HG02852 (cell line): Measurements from ENCODE around the gene GATAD2B.

Source experiments
- ATAC-seq: cut with Tn5 transposase; IDR thresholded peaks from one replicate; pipeline ENCODE4 v1.9.1; 2021; ENCODE audit warnings: mild to moderate bottlenecking, moderate library complexity; ENCODE audit not compliant: unreplicated experiment

GATAD2B gene

GRCh38 chr1:153951801-153952200 is 29.0 kb upstream of the GATAD2B start:
- ATAC-seq = no peak

DNA sequence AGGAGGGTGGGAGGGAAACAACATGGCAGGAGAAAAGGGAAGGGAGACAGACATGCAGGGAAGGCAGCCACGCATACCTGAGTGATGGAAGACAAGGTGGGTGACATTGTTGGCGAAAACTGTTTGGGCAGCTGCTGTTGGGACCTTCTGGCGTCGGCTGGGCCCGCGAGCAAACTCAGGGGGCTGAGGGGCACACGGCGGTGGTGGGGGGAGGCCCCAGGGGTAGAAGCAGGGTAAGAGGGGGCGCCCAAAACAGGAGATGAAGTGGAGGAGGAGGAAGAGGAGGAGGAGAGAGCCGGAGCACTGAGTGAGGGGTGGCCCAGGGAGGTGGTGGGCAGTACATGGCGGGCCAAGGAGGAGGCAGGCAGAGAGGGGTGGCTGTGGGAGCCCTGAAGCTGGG is 28.4 kb upstream of the GATAD2B start:
- ATAC-seq = no peak

- peak; percentile 64 for ATAC-seq
These were observed 24.0 kb upstream of the GATAD2B start, which contains the start of gene DENND4B for GRCh38 chr1:153946622-153947241. TSS of gene DENND4B (minus strand) at chr1:153946718. CDS start at chr1:153944374, 2,344 bp downstream.

GRCh38 chr1:153945795-153946621 is 23.2 kb upstream of the GATAD2B start:
- ATAC-seq = peak; percentile 68

DNA sequence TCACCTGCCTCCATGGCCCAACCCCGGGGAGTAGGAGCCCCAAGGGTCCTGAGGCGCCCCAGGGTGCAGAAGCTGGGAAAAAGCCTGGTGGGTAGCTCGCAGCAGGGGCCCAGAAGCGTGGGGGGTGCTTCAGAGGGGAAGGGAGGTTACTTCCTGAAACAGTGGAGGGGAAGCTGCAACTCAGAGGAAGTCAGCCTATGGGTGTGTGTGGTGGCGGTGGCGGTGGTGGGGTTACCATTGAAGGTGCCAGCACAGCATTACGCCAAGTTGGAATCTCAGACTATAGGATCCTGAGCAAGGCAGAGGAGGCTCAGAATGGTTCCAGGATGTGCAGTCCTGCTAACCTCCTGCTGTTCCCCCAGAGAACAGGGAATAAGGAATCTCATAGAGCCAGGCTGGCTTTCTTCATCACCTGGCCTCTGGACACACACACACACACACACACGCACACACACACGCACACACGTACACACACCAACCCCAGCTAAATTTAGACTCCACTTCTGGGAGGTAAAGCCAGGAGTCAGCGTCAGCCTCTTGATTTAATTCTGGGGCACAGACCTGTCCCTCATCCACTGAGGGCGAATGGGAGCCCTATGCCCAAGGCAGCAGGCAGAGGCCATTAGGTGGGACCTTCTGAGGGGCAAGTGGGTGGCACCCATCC is 22.5 kb upstream of the GATAD2B start:
- peak; percentile 5 for ATAC-seq

DNA sequence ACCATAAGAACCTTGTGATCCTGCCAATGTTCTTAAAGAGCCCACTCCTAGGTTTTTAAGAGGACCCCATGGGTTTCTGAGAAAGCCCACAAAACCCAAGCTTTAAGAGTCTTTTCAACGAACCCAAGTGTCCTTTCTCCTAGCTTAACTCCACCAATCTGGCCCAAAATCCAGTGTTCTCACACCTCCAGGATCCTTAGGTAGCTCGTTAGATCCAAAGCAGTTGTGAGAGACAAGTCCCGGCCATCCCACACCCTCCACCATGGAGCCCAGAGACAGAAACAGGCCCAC is 22.0 kb upstream of the GATAD2B start:
- no peak for ATAC-seq

GRCh38 chr1:153944005-153944826 is 21.4 kb upstream of the GATAD2B start:
- no peak for ATAC-seq

DNA sequence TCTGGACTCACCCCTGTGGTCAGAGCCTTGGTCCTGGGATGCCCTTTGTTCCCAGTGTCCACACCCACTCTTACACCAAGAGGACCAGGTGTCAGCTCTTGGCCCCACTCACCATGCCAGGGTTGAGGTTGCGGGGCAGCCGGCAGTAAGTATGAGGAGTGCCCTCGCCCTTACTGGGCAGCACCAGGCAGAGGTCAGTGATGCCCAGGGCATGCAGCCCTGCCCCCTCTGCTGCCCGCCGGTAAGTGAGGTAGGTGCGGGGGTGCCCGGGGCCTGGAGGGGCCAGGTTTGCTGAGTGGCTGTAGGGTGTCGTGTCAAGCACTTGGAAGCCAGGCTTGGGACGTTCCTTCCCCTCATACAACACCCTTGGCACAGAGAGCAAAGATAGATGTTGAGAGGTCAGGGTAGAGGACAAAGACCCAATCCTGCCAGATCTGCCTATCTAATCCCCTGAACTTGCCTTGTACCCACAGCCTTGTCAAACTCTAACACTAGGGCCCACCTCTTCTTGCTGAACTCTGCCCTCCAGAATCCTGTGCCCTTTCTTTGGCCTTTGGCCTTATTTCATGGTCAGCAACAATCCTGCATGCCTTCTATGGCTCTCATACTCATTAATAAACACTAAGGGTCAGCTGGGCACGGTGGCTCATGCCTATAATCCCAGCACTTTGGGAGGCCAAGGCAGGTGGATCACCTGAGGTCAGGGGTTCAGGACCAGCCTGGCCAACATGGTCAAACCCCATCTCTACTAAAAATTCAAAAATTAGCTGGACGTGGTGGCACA is 20.2 kb upstream of the GATAD2B start:
- no peak for ATAC-seq

DNA sequence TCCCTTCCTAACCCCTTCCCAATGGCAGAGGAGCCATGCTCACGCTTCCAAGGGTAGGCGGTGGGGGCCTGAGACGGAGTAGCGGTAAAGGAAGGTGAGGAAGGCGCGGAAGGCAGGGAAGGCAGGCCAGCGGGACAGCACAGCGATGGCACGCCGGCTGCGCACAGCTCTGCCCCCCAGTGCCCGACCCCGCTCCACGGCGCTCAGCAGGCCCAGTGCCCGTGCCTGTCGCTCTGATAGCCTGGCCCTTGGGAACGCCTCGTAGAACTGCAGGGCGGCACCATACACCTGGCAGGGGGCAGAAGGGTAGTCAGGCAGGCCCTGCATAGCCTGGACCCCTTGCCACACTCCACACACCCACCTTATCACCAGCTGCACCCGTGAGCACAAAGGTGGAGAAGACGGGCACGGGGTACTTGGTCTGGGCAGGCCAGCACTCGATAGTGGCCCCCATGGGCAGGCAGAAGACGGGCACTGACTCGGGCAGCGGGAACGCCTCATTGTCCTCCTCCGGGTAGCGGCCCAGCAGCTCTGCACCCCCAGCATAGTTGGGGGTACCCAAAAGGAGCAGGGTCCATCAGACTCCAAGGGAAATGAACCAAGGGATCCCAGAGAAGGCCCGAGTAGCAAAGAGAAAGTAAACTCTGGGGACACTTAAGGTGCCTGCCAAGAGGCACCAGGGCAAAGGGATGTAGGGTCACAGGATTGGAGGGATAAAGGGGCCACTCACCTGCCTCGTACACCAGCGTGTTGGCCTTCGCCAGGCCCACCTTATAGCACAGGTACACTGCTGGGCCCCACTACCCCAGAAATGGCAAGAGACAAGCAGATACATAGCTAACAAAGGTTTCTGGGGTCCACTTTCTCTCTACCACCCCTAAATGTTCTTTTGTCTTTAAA is 19.3 kb upstream of the GATAD2B start:
- no peak for ATAC-seq

GRCh38 chr1:153940756-153941155 is 18.0 kb upstream of the GATAD2B start:
- no peak for ATAC-seq

- ATAC-seq = no peak
These were observed 16.7 kb upstream of the GATAD2B start for GRCh38 chr1:153939476-153939875.

DNA sequence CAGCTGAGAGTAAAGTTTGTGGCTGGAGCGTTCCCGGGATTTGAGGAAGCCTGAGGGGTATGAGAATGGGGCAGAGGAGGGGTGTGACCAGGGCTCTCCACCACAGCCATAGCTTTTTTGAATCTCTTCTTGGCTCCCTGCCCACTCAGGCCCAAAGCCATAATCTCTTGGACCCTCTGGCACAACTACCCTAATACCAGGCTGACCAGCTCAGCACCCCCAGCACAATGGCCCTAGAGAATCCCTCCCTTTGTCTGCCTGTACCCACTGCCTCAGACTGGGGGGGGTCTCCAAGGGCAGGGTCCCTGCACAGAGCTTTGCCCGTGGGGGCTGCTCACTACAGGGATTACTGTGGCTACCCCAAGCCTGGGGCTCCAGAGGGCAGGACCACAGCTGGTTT is 16.2 kb upstream of the GATAD2B start:
- no peak for ATAC-seq

GRCh38 chr1:153937331-153937730 is 14.6 kb upstream of the GATAD2B start:
- no peak for ATAC-seq

DNA sequence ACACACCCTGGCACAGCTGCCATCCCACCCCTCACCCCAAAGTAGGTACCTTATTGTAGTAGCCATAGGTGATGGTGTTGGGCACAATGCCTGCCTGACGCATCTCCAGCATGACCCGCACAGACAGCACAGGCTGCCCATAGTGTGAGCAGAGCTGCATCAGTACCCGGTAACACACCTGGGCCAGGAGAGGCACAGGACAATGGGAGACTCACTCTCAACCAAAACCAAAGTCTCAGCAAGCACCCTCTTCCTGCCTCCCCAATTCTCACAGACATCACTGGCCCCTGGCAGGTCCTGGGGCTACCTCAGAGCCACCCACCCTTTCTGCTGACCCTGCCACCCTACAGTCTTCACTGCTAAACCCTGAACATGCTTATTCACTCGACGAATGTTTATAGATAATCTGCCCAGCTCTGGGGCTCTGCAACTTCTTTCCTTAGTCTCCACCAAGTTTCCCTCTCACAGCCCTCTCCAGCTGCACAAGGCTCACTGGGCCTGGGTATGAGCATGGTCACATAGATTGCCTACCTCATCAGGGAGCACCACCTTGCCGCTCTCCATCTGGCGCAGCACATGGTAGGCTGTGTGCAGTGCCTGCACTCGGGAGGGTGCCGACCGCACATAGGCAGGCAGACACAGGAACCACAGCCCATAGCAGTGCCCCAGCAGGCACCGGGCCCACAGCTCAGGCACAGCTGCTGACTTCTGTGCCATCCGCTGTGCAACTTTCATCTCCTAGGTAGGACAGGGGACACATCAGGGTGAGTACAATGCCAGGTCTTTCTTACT is 13.4 kb upstream of the GATAD2B start:
- ATAC-seq = no peak

DNA sequence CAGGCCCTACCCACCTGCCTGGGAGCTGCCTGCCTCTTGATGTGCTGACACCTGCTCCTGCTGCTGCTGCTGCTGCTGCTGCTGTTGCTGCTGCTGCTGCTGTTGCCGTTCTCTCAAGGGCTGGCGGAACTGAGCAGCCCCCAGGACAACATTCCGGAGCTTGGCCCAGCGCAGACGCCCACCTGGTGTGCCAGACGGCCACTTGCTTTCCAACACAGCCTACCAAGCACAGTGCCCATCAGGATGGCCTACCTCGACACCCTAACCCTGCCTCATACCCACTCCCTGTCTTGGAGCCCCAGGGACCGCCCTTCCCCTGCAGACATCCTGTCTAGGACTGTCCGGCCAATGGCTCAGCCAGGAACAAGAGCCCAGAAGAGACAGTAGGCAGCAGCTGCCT is 12.0 kb upstream of the GATAD2B start:
- no peak for ATAC-seq

GRCh38 chr1:153933955-153934354 is 11.2 kb upstream of the GATAD2B start:
- no peak for ATAC-seq

DNA sequence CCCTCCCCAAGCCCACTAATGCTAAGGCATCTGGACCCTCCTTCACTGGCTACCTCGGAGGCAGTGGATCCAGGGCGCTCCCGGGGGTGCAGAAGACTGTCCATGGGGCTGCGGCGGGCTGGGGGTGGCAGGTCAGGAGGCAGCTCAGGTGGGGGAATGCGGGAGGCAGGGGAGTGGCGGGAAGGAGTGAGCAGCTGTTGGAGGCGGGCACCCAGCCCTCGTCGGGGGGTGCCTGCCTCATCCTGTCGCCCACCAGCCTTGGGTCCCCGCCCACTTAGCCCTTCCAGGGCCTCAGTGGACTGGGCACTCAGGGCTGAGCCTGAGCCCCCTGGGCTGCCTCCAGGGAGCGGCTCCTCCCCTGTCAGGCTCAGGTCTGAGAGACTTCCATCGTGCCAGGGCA is 10.7 kb upstream of the GATAD2B start:
- no peak for ATAC-seq
